ENCODE measurements around the gene DSG1. TPM values are rescaled to one million over a fixed set of nuclear protein-coding genes. Genes with fewer than 3 reads are reported as not detected.

DSG1 gene
- total RNA-seq, 1 experiment from 2014 or later, result not detected

DNA sequence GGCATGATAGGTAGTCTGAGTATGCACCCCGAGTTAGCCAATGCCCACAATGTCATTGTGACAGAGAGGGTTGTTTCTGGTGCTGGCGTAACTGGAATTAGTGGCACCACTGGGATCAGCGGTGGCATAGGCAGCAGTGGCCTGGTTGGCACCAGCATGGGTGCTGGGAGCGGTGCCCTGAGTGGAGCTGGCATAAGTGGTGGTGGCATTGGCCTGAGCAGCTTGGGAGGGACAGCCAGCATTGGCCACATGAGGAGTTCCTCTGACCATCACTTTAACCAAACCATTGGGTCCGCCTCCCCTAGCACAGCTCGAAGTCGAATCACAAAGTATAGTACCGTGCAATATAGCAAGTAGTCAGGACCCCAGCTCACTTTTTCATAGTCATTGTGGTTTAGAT lies 37.0 kb downstream of the DSG1 start:
- no peaks in the 10 kb centered on the region for H3K79me1 ChIP-seq (ENCODE audit: insufficient read depth, low read depth, low read length, poor library complexity, severe bottlenecking)
- H3K23me2 ChIP-seq (ENCODE audit: insufficient read length, low read depth, low read length, poor library complexity, severe bottlenecking), result no peaks in the 10 kb centered on the region
- H2BK20ac ChIP-seq (ENCODE audit: low read depth, low read length, poor library complexity, severe bottlenecking), result no peak overlapping the region
- H3K23ac ChIP-seq (ENCODE audit: insufficient read length, low read depth, low read length), result no peak overlapping the region
- H3K4me2 ChIP-seq (ENCODE audit: insufficient read depth, insufficient read length, low read length), result no peak overlapping the region
- H3K56ac ChIP-seq (ENCODE audit: insufficient read length, low read depth, low read length), result no peak overlapping the region
- no peak overlapping the region for H3K27ac ChIP-seq (ENCODE audit: insufficient read length, low read depth, low read length)
- H3K4ac ChIP-seq (ENCODE audit: low read depth, low read length), result no peak overlapping the region
- no peak overlapping the region for H2BK12ac ChIP-seq (ENCODE audit: insufficient read length, low read depth, low read length)
- H4K91ac ChIP-seq (ENCODE audit: insufficient read length, low read depth, low read length), result no peak overlapping the region
- H3K79me2 ChIP-seq (ENCODE audit: insufficient read depth, low read length), result no peaks in the 10 kb centered on the region
- H4K5ac ChIP-seq (ENCODE audit: insufficient read length, low read depth, low read length), result no peak overlapping the region
- H4K20me1 ChIP-seq (ENCODE audit: control insufficient read depth, insufficient read depth, insufficient read length), result no peaks in the 10 kb centered on the region
- no peaks in the 10 kb centered on the region for H3K4me1 ChIP-seq (ENCODE audit: insufficient read depth, low read length)
- no peak overlapping the region for H3K4me3 Mint-ChIP-seq
- peaks cover 13% of the 10 kb centered on the region in 2 experiments for H3K9me3 Mint-ChIP-seq
- TF ChIP-seq, protein P1, sequence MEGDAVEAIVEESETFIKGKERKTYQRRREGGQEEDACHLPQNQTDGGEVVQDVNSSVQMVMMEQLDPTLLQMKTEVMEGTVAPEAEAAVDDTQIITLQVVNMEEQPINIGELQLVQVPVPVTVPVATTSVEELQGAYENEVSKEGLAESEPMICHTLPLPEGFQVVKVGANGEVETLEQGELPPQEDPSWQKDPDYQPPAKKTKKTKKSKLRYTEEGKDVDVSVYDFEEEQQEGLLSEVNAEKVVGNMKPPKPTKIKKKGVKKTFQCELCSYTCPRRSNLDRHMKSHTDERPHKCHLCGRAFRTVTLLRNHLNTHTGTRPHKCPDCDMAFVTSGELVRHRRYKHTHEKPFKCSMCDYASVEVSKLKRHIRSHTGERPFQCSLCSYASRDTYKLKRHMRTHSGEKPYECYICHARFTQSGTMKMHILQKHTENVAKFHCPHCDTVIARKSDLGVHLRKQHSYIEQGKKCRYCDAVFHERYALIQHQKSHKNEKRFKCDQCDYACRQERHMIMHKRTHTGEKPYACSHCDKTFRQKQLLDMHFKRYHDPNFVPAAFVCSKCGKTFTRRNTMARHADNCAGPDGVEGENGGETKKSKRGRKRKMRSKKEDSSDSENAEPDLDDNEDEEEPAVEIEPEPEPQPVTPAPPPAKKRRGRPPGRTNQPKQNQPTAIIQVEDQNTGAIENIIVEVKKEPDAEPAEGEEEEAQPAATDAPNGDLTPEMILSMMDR (conservative IDR thresholded peaks at IDR 0.05), result no peak
- H2BK120ac ChIP-seq (ENCODE audit: low read depth, low read length, poor library complexity, severe bottlenecking), result no peak overlapping the region
- H3K14ac ChIP-seq (ENCODE audit: insufficient read depth, low read length), result no peak overlapping the region
- no peak overlapping the region for H2AK5ac ChIP-seq (ENCODE audit: insufficient read length, low read length)
- no peak overlapping the region for H2BK5ac ChIP-seq (ENCODE audit: insufficient read length, low read length)
- H2BK15ac ChIP-seq (ENCODE audit: low read depth, low read length), result no peak overlapping the region
- no peak overlapping the region for H3K27ac Mint-ChIP-seq
- H3K9ac ChIP-seq (ENCODE audit: extremely low read depth, insufficient read length, low read length), result no peak overlapping the region
- peaks cover 9% of the 10 kb centered on the region for H3K9me3 ChIP-seq (ENCODE audit: control insufficient read depth, low read depth, low read length)
- H3K27me3 Mint-ChIP-seq (ENCODE audit: low read depth), result no peaks in the 10 kb centered on the region
- no CpG with 5 or more reads among the region's 8 CpGs for WGBS (ENCODE audit: extremely low coverage, insufficient read length, low lambda C conversion rate)
- no peak overlapping the region for H4K8ac ChIP-seq (replicated peaks; ENCODE audit: insufficient read length, low read depth, low read length)
- H2AFZ ChIP-seq (ENCODE audit: low read length), result no peak overlapping the region
- no peak overlapping the region for H3T11ph ChIP-seq (ENCODE audit: low read length)
- peaks cover 12 to 15% (median 13%) of the 10 kb centered on the region in 3 experiments for H3K36me3 Mint-ChIP-seq (ENCODE audit: insufficient read depth in 1 of 3, low read depth in 3 of 3)
- no peak overlapping the region for H3K18ac ChIP-seq (ENCODE audit: insufficient read length, low read depth, low read length)
- no peaks in the 10 kb centered on the region for H3K4me1 Mint-ChIP-seq
- DNase-seq, result no peak
- H3K27me3 ChIP-seq (ENCODE audit: insufficient read depth, low read length), result no peaks in the 10 kb centered on the region

All from H9 (cell line).